HEK293 (cell line): ENCODE data around the gene PARD3.

Experiments
- CTCF ChIA-PET: fragments of 350-600 bp; formaldehyde crosslinking; extraction: SDS; loops from one replicate; lab custom pipeline; 2021; ENCODE audit warnings: antibody characterized with exemption; lab: Yijun Ruan, JAX
- POLR2A ChIA-PET: fragments of 300-600 bp; formaldehyde crosslinking; extraction: SDS; loops from one replicate; lab custom pipeline; 2020; ENCODE audit warnings: antibody characterized with exemption, inconsistent platforms; lab: Yijun Ruan, JAX
- H3K27ac ChIP-seq: fragments of 200-500 bp; sonication (Bioruptor generic); 2 replicates; pipeline ENCODE4 v1.5.1; 2014; ENCODE audit warnings: low read depth, low read length, control low read depth, inconsistent platforms; ENCODE audit errors: extremely low read depth
- H3K36me3 ChIP-seq, 2 experiments: fragments of 200-500 bp in 1 of 2; sonication (Bioruptor generic) in 1 of 2; 1 replicate in 1 of 2; 2 replicates in 1 of 2; pipeline ENCODE4 v1.5.1; 2014 to 2017; ENCODE audit warnings: inconsistent platforms in 2 of 2, low read length in 2 of 2; ENCODE audit not compliant: control insufficient read depth in 2 of 2, insufficient read depth in 1 of 2
- H3K4me1 ChIP-seq: fragments of 200-500 bp; sonication (Bioruptor generic); 2 replicates; pipeline ENCODE4 v1.5.1; 2014; ENCODE audit warnings: mild to moderate bottlenecking, low read length, inconsistent platforms; ENCODE audit not compliant: control insufficient read depth, insufficient read depth
- H3K4me3 ChIP-seq: 2 replicates; pipeline ENCODE4 v1.5.1; 2011; ENCODE audit warnings: low read depth, mild to moderate bottlenecking, control low read depth, low read length, moderate library complexity
- H3K9me3 ChIP-seq: fragments of 200-500 bp; sonication (Bioruptor generic); 2 replicates; pipeline ENCODE4 v1.5.1; 2014; ENCODE audit warnings: low read depth, low read length, inconsistent platforms; ENCODE audit not compliant: control insufficient read depth, insufficient read depth
- EGR2 ChIP-seq: fragments of 450-650 bp; formaldehyde crosslinking; IDR thresholded peaks from 2 replicates; pipeline ENCODE4 v1.5.1; 2016; ENCODE audit warnings: low read depth, missing biosample characterization, missing genetic modification characterization
- FEZF1 ChIP-seq: fragments of 450-650 bp; formaldehyde crosslinking; IDR thresholded peaks from 2 replicates; pipeline ENCODE4 v1.5.1; 2016; ENCODE audit warnings: missing biosample characterization, missing genetic modification characterization
- GFI1B ChIP-seq: fragments of 450-650 bp; formaldehyde crosslinking; IDR thresholded peaks from 2 replicates; pipeline ENCODE4 v1.5.1; 2016; ENCODE audit warnings: missing biosample characterization, missing genetic modification characterization
- OSR2 ChIP-seq: fragments of 450-650 bp; formaldehyde crosslinking; IDR thresholded peaks from 2 replicates; pipeline ENCODE4 v1.5.1; 2016; ENCODE audit warnings: missing biosample characterization, missing genetic modification characterization
- SCRT2 ChIP-seq: fragments of 450-650 bp; formaldehyde crosslinking; IDR thresholded peaks from 2 replicates; pipeline ENCODE4 v1.5.1; 2016; ENCODE audit warnings: missing biosample characterization, missing genetic modification characterization
- WT1 ChIP-seq: fragments of 450-650 bp; formaldehyde crosslinking; IDR thresholded peaks from 2 replicates; pipeline ENCODE4 v1.5.1; 2016; ENCODE audit warnings: missing biosample characterization, missing genetic modification characterization
- ZFHX2 ChIP-seq: fragments of 450-650 bp; formaldehyde crosslinking; conservative IDR thresholded peaks from 2 replicates; pipeline ENCODE4 v1.5.1; 2016; ENCODE audit warnings: missing biosample characterization, missing genetic modification characterization
- ZNF16 ChIP-seq: fragments of 450-650 bp; formaldehyde crosslinking; IDR thresholded peaks from 2 replicates; pipeline ENCODE4 v1.5.1; 2016; ENCODE audit warnings: low read depth, missing biosample characterization, missing genetic modification characterization
- ZNF521 ChIP-seq: fragments of 450-650 bp; formaldehyde crosslinking; IDR thresholded peaks from 2 replicates; pipeline ENCODE4 v1.5.1; 2017; ENCODE audit warnings: missing biosample characterization, mild to moderate bottlenecking, missing genetic modification characterization
- ZNF623 ChIP-seq: fragments of 450-650 bp; formaldehyde crosslinking; IDR thresholded peaks from 2 replicates; pipeline ENCODE4 v1.5.1; 2016; ENCODE audit warnings: missing biosample characterization, missing genetic modification characterization
- ZNF629 ChIP-seq: fragments of 450-650 bp; formaldehyde crosslinking; IDR thresholded peaks from 2 replicates; pipeline ENCODE4 v1.5.1; 2017; ENCODE audit warnings: missing biosample characterization, missing genetic modification characterization
- ZNF654 ChIP-seq: fragments of 450-650 bp; formaldehyde crosslinking; IDR thresholded peaks from 2 replicates; pipeline ENCODE4 v1.5.1; 2016; ENCODE audit warnings: low read depth, missing biosample characterization, missing genetic modification characterization
- ZNF664 ChIP-seq: fragments of 450-650 bp; formaldehyde crosslinking; IDR thresholded peaks from 2 replicates; pipeline ENCODE4 v1.5.1; 2016; ENCODE audit warnings: missing biosample characterization, missing genetic modification characterization
- TF ChIP-seq, protein P1 (sequence below): fragments of 450-650 bp; formaldehyde crosslinking; IDR thresholded peaks from 2 replicates; pipeline ENCODE4 v1.5.1; 2016; ENCODE audit warnings: missing biosample characterization, missing genetic modification characterization
- TF ChIP-seq, protein P2 (sequence below): fragments of 450-650 bp; formaldehyde crosslinking; IDR thresholded peaks from 2 replicates; pipeline ENCODE4 v1.5.1; 2017; ENCODE audit warnings: missing biosample characterization, missing genetic modification characterization
- TF ChIP-seq, protein P3 (sequence below): fragments of 450-650 bp; formaldehyde crosslinking; IDR thresholded peaks from 2 replicates; pipeline ENCODE4 v1.5.1; 2017; ENCODE audit warnings: missing biosample characterization, missing genetic modification characterization

Gene PARD3

GRCh38 chr10:34183016-34183796 lies 631.9 kb downstream of the PARD3 start (continued):
- TF ChIP-seq, protein P1, sequence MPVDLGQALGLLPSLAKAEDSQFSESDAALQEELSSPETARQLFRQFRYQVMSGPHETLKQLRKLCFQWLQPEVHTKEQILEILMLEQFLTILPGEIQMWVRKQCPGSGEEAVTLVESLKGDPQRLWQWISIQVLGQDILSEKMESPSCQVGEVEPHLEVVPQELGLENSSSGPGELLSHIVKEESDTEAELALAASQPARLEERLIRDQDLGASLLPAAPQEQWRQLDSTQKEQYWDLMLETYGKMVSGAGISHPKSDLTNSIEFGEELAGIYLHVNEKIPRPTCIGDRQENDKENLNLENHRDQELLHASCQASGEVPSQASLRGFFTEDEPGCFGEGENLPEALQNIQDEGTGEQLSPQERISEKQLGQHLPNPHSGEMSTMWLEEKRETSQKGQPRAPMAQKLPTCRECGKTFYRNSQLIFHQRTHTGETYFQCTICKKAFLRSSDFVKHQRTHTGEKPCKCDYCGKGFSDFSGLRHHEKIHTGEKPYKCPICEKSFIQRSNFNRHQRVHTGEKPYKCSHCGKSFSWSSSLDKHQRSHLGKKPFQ (tag by site-specific recombination), result no peak
- no peak for TF ChIP-seq ZNF664 (tag by site-specific recombination)

- no peak overlapping the region for H3K27ac ChIP-seq
- CTCF ChIA-PET, result no interaction called here
- no peak overlapping the region for H3K4me3 ChIP-seq
- POLR2A ChIA-PET, result no interaction called here
- H3K4me1 ChIP-seq, result peaks cover 25% of the 10 kb centered on the region
- H3K9me3 ChIP-seq, result no peaks in the 10 kb centered on the region
- H3K36me3 ChIP-seq, result no peaks in the 10 kb centered on the region
- peak; percentile 83 for TF ChIP-seq SCRT2 (tag by site-specific recombination)
- TF ChIP-seq ZFHX2 (tag by site-specific recombination), result no peak
These were observed 633.4 kb downstream of the PARD3 start for GRCh38 chr10:34181553-34182300.

DNA sequence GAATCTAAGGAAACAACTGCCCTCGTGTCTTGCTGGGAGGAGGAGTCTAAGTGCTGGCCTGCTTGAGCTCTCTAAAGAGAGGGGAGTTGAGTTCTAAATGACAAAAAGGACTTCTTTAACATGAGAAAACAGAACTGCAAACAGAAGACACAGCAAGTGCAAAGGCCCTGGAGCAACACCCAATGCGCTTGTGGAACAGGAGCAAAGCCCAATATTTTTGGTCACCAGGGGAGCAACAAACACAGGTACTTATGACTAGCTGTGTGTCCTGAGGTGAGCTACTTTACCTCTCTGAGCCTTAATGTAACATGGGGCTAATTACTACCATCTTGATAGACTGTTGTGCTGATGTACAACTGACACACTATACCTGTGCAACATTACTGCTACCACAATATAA lies 634.3 kb downstream of the PARD3 start:
- H3K36me3 ChIP-seq, result no peaks in the 10 kb centered on the region
- ChIA-PET POLR2A (no interaction called here), CTCF (interaction anchor here (0.6 kb wide), 1 partner anchor 305 kb away, joined by 3 read pairs; no protein-coding TSS in a partner anchor)
- H3K9me3 ChIP-seq, result no peaks in the 10 kb centered on the region
- no peak overlapping the region for H3K4me3 ChIP-seq
- H3K27ac ChIP-seq, result no peak overlapping the region
- TF ChIP-seq ZNF629 (no peak), ZNF623 (tag by site-specific recombination) (peak; percentile 39)
- H3K4me1 ChIP-seq, result peaks cover 31% of the 10 kb centered on the region

DNA sequence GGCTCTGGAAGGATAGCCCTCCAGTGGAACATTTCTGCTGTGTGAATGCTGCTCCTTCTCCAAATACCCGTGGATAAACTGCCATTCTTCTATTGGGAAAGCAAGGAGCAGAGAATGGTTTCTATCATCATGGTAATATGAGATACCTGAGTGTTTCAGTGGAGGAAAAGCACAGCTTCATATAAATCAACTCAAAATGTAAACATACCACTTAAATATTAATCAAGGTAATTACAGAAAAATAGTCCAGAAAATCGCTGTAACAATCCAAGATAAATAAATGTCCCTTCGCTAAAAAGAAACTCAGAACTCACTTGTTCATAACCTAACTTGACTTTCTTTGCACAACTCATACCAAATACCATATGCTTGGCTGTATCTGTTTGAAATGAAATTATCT lies 635.8 kb downstream of the PARD3 start:
- POLR2A ChIA-PET, result no interaction called here
- Histone ChIP-seq H3K36me3 (no peaks in the 10 kb centered on the region), H3K4me1 (peaks cover 18% of the 10 kb centered on the region; the same call in 1 of the 2 replicates), H3K9me3 (no peaks in the 10 kb centered on the region), H3K4me3 (no peak overlapping the region), H3K27ac (no peak overlapping the region)
- TF ChIP-seq FEZF1 (tag by site-specific recombination) (peak; percentile 34; the same call in 1 of the 2 replicates), OSR2 (tag by site-specific recombination) (0 out of 2 replicates have a peak, but pooled peaks have one; percentile 19), ZNF521 (tag by site-specific recombination) (no peak), ZNF16 (no peak), ZNF654 (tag by site-specific recombination) (no peak), WT1 (tag by site-specific recombination) (peak; percentile 43), GFI1B (tag by site-specific recombination) (no peak), EGR2 (tag by site-specific recombination) (no peak)
- TF ChIP-seq, protein P2, sequence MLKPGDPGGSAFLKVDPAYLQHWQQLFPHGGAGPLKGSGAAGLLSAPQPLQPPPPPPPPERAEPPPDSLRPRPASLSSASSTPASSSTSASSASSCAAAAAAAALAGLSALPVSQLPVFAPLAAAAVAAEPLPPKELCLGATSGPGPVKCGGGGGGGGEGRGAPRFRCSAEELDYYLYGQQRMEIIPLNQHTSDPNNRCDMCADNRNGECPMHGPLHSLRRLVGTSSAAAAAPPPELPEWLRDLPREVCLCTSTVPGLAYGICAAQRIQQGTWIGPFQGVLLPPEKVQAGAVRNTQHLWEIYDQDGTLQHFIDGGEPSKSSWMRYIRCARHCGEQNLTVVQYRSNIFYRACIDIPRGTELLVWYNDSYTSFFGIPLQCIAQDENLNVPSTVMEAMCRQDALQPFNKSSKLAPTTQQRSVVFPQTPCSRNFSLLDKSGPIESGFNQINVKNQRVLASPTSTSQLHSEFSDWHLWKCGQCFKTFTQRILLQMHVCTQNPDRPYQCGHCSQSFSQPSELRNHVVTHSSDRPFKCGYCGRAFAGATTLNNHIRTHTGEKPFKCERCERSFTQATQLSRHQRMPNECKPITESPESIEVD (tag by site-specific recombination), result peak; percentile 76
- TF ChIP-seq, protein P3, sequence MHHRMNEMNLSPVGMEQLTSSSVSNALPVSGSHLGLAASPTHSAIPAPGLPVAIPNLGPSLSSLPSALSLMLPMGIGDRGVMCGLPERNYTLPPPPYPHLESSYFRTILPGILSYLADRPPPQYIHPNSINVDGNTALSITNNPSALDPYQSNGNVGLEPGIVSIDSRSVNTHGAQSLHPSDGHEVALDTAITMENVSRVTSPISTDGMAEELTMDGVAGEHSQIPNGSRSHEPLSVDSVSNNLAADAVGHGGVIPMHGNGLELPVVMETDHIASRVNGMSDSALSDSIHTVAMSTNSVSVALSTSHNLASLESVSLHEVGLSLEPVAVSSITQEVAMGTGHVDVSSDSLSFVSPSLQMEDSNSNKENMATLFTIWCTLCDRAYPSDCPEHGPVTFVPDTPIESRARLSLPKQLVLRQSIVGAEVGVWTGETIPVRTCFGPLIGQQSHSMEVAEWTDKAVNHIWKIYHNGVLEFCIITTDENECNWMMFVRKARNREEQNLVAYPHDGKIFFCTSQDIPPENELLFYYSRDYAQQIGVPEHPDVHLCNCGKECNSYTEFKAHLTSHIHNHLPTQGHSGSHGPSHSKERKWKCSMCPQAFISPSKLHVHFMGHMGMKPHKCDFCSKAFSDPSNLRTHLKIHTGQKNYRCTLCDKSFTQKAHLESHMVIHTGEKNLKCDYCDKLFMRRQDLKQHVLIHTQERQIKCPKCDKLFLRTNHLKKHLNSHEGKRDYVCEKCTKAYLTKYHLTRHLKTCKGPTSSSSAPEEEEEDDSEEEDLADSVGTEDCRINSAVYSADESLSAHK (tag by site-specific recombination), result peak; percentile 59; the same call in 1 of the 2 replicates
- CTCF ChIA-PET, result no interaction called here
